Measurements from ENCODE around the gene CPA3.

CPA3 gene, protein sequence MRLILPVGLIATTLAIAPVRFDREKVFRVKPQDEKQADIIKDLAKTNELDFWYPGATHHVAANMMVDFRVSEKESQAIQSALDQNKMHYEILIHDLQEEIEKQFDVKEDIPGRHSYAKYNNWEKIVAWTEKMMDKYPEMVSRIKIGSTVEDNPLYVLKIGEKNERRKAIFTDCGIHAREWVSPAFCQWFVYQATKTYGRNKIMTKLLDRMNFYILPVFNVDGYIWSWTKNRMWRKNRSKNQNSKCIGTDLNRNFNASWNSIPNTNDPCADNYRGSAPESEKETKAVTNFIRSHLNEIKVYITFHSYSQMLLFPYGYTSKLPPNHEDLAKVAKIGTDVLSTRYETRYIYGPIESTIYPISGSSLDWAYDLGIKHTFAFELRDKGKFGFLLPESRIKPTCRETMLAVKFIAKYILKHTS

DNA sequence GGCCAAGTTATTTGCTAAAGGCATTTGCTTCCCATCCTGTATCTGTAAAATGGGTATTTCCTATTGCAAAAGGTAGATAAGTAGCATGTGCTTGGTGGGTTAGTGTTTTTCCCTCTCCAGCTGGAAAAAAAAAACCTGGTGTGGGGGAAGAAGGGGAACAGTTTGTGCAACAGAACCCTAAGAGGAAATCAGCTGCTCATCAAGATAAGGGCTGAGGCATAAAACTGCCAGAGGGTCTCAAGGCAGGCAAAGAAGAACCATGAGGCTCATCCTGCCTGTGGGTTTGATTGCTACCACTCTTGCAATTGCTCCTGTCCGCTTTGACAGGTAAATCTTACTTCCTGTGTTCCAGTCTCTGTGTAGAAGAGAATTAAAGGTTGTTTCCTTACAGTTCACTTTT lies at the start of gene CPA3:
TSS of gene CPA3 (plus strand) at position 248 of the 400 bp plus-strand sequence. CDS start at position 260, 12 bp downstream.
- DNase-seq (ENCODE audit: low read depth in 2 of 3, low spot score in 2 of 3), result no peak

- no peak for DNase-seq (ENCODE audit: low read depth in 2 of 3, low spot score in 2 of 3)
Measured at GRCh38 chr3:148815316-148816110, 49.6 kb upstream of the CPA3 start.

DNA sequence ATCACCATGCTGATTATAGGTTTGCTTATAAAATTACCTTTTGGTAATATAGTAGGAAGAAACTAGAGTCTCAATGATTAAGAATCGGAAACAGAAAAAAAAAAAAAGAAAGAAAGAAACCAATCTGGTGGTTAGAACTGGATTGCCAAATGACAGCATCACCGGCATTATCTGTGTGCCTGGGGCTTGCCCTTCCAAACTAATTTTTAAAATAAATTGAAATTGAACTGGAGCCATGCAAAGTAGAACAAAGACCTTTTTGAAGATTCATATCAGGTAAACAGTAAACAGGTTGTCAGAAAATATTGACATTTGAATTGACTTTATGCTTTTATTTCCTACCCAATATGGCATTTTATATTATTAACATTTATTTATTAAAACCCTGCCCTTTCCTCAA lies 48.7 kb upstream of the CPA3 start:
- DNase-seq (ENCODE audit: low read depth in 2 of 3, low spot score in 2 of 3), result no peak

GRCh38 chr3:148816981-148817525 lies 48.0 kb upstream of the CPA3 start:
- DNase-seq (ENCODE audit: low read depth in 2 of 3, low spot score in 2 of 3), result no peak

- DNase-seq (ENCODE audit: low read depth in 2 of 3, low spot score in 2 of 3), result no peak
Measured at GRCh38 chr3:148820361-148821245, 44.5 kb upstream of the CPA3 start.

- no peak for DNase-seq (ENCODE audit: low read depth in 2 of 3, low spot score in 2 of 3)
Measured at GRCh38 chr3:148823026-148823425, 42.1 kb upstream of the CPA3 start.

- DNase-seq (ENCODE audit: low read depth in 2 of 3, low spot score in 2 of 3), result no peak
Measured at GRCh38 chr3:148825476-148825875, 39.6 kb upstream of the CPA3 start.

GRCh38 chr3:148827585-148827984 lies 37.5 kb upstream of the CPA3 start, which contains the start of gene CPB1:
CPB1 (plus strand) TSS chr3:148827811; CDS start chr3:148827824, 13 bp downstream.
- DNase-seq (ENCODE audit: low read depth in 2 of 3, low spot score in 2 of 3), result no peak

DNA sequence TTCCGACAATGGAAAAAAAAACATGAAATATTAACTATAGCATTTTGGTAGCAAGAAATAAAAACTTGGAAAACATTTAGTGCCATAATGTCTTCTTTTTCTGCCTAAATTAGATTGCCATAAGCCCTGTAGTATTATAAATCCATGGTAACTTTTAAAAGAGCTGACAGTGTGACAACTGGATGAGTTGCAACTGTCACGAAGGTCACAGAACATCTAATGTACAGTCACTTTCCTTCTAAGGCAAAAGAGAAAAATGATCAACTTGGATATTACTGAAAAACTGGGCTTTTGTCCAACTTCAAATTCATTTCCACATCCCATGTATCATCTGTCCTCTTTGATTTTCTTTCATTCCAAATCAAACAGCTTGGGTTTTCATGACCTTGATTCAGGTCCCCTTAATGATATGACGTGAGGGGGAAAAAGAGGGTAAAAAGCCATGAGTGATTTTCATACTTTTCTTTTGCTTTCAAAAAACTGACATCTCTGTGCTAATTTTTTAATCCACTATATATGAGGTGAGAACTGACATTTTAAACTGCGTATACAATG lies 36.9 kb upstream of the CPA3 start:
- DNase-seq (ENCODE audit: low read depth in 2 of 3, low spot score in 2 of 3), result no peak

DNA sequence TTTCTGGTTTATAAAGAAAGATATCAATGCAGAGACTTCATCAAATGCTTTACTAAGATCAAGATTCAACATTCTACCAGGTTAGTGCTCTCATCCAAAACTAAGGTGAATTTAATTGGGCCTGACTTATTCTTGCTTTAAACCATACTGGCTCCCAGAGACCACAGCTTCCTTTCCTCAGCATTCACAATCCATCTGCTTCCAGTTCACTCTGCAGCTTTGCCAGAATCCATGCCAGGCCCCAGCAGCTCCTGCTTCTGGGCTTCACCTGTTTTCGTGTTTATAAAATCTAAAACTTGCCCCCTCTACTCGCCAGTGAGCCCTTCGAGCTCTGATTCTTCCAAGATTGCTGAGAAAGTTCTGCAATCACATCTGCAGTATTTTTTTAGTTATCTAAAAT lies 35.2 kb upstream of the CPA3 start:
- no peak for DNase-seq (ENCODE audit: low read depth in 2 of 3, low spot score in 2 of 3)

GRCh38 chr3:148833223-148833622 lies 31.9 kb upstream of the CPA3 start:
- no peak for DNase-seq (ENCODE audit: low read depth in 2 of 3, low spot score in 2 of 3)

- DNase-seq (ENCODE audit: low read depth in 2 of 3, low spot score in 2 of 3), result no peak
Measured at GRCh38 chr3:148839805-148840204, 25.3 kb upstream of the CPA3 start.

DNA sequence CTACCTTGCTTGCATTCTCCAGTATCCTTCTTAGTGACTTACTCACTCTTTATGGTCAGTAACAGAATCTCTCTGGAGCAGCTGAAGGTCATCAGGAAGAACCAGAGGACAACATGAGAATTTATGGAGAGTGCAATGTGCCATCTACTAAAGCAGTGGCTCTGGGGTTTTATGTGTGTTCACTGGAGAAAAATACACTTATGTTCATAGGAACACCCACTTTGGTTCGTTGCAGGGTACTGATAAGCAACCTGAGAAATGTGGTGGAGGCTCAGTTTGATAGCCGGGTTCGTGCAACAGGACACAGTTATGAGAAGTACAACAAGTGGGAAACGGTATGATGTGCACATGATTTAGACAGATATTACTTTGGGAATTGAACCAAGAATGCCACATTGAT lies 24.6 kb upstream of the CPA3 start:
- DNase-seq (ENCODE audit: low read depth in 2 of 3, low spot score in 2 of 3), result no peak

- DNase-seq (ENCODE audit: low read depth in 2 of 3, low spot score in 2 of 3), result no peak
Measured at GRCh38 chr3:148845756-148846395, 19.2 kb upstream of the CPA3 start.

GRCh38 chr3:148847351-148847750 lies 17.7 kb upstream of the CPA3 start:
- DNase-seq (ENCODE audit: low read depth in 2 of 3, low spot score in 2 of 3), result no peak

GRCh38 chr3:148848410-148848809 lies 16.7 kb upstream of the CPA3 start:
- DNase-seq (ENCODE audit: low read depth in 2 of 3, low spot score in 2 of 3), result no peak

GRCh38 chr3:148852271-148852992 lies 12.7 kb upstream of the CPA3 start:
- no peak for DNase-seq (ENCODE audit: low read depth in 2 of 3, low spot score in 2 of 3)

DNA sequence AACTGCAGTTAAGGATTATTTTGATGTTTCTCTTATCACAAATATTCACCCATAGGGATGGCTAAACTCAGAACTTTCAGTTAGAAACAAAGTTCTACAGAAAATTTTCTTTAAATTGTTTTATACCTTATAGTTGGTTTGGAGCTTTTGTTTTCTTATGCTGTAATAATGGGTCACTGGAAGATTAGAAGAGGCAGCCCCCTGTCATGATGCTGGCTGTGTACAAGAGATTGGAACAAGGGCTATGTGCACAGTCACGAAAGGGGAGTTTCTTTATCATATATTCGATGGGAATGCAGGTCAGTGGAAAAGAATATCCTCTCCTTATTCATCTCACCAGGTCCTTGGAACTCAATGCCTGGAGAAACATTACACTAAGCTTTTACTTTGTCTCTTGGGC lies 12.0 kb upstream of the CPA3 start:
- no peak for DNase-seq (ENCODE audit: low read depth in 2 of 3, low spot score in 2 of 3)

DNA sequence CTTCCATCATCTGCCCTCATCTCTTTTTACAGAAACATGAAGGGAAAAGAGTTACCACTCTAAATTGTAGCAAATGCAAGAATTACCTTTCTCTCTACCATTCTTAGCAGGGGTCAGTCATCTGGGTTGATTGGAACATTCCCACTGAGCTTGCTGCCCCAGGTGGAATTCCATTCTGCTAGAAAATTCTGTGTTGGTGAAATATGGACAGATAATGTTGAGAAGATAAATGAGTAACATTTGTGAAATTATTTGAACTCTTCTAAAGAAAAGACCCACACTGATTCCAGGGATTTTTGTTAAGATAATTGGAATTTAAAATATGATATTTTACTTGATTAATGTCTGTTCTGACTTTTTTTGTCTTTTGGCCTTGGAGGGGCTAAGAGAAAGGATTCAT lies 11.0 kb upstream of the CPA3 start:
- no peak for DNase-seq (ENCODE audit: low read depth in 2 of 3, low spot score in 2 of 3)

- no peak for DNase-seq (ENCODE audit: low read depth in 2 of 3, low spot score in 2 of 3)
Measured at GRCh38 chr3:148856384-148856783, 8.7 kb upstream of the CPA3 start.
